G401.6 (cell line): ENCODE measurements around the gene PATJ.
"Not testable (repeated sequence)": the region's sequence is repeated elsewhere in the genome, so short reads cannot be mapped to it uniquely, and the experiment has no call there.

ENCODE experiments used
- FAIRE-seq: peaks from 2 replicates; lab custom pipeline; 2012; peaks lifted over from hg19 to GRCh38; lab: Jason Lieb, UNC

Gene PATJ

GRCh38 chr1:61743716-61744580, 1.7 kb downstream of the PATJ start:
- no peak for FAIRE-seq

GRCh38 chr1:61746813-61747212, 4.5 kb downstream of the PATJ start:
- peak; percentile 79 for FAIRE-seq

GRCh38 chr1:61748566-61748965, 6.3 kb downstream of the PATJ start:
- no peak for FAIRE-seq

GRCh38 chr1:61749574-61749973, 7.3 kb downstream of the PATJ start:
- no peak for FAIRE-seq

GRCh38 chr1:61752921-61753389, 10.7 kb downstream of the PATJ start:
- no peak for FAIRE-seq

DNA sequence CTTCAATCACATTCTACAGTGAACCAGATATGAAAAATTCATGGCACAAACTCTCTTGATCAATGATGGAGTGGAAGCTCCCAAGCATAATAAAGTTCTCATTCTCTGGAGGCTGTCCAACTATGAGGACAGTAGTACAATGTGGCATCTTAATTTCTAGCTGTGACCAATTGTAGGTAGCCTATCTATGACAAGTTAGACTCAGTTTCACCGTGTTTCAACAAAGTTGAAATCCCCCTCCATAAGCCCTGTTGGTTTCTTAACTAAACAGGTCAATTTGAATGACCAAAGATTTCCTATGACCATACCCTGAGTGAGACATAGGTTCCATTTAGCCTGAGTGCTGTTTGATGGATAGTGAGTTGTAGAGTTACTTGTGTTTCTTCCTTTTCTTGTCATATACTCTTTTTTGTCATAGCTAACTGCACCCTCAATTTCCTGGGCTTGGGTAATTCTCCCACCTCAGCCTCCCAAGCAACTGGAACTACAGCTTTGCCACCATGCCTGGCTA, 11.8 kb downstream of the PATJ start:
- FAIRE-seq, result peak; percentile 3

GRCh38 chr1:61754545-61754944, 12.3 kb downstream of the PATJ start:
- no peak for FAIRE-seq

GRCh38 chr1:61756773-61757172, 14.5 kb downstream of the PATJ start:
- FAIRE-seq, result no peak

DNA sequence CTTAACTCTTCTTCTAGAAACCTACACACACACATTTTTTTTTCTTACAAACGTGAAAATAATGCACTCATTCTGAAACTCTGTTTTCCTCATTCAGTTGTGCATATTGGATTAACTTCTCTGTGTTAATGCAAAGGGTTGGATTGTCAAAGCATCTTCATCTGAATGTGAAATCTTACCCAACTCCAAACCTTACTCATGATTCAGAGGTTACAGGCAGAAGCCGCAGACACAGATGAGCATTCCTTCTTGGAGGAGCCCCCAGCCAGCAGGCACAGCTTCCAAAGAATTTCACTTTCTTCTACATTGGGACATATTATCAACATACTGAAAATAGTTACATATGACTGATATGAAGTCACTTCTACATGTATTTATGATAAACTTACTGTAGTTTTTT, 15.7 kb downstream of the PATJ start:
- no peak for FAIRE-seq

GRCh38 chr1:61770131-61770530, 27.9 kb downstream of the PATJ start:
- FAIRE-seq, result no peak

- FAIRE-seq, result no peak
Measured at GRCh38 chr1:61776091-61776490, 33.8 kb downstream of the PATJ start.

GRCh38 chr1:61779231-61779630, 37.0 kb downstream of the PATJ start:
- no peak for FAIRE-seq

- FAIRE-seq, result no peak
Measured at GRCh38 chr1:61781151-61781550, 38.9 kb downstream of the PATJ start.

GRCh38 chr1:61782771-61783170, 40.5 kb downstream of the PATJ start:
- no peak for FAIRE-seq

DNA sequence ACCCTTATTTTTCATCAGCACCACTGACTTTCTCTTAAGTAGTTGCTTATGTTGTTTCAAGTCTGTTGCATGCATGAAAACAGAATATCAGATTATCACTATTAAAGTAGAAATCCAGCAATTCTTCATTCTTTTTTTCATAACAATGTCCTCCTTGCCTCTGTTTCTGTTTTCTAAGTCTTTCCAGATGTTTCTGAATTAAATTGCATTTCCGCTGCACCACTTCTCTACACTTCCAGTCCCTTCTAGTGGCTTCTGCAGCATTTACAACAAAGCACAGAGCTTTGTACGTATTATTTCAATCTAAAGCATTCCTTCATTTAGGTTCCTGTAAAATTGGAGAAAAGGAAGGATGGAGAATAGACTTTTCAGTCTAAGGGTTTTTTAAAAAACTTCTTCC, 42.4 kb downstream of the PATJ start:
- no peak for FAIRE-seq

DNA sequence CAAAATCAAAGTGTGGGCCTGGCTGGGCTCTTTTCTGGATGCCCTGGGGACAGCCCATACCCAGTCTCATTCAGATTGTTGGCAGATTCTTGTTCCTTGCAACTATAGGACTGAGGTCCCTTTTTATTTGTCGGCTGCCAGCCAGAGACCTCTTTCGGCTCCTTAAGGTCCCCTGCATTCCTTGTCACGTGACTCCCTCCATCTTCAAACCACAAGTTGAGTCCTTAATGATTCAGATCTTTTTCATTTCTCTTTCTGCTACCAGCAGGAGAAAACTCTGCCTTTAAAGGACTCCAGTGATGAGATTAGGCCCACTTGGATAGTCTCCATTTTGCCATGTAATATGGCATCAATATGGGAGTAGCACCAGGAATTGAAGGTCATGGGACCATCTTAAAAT, 48.6 kb downstream of the PATJ start:
- no peak for FAIRE-seq

GRCh38 chr1:61797045-61797755, 54.9 kb downstream of the PATJ start:
- FAIRE-seq, result no peak

DNA sequence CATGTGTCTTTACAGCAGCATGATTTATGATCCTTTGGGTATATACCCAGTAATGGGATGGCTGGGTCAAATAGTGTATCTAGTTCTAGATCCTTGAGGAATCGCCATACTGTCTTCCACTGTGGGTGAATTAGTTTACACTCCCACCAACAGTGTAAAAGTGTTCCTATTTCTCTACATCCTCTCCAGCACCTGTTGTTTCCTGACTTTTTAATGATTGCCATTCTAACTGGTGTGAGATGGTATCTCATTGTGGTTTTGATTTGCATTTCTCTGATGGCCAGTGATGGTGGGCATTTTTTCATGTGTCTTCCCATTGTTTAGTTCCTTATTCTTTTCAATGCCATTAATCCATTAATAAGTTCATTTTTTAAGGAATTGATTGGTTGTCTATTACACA, 58.8 kb downstream of the PATJ start:
- not testable (repeated sequence) for FAIRE-seq

GRCh38 chr1:61807606-61808140, 65.4 kb downstream of the PATJ start:
- FAIRE-seq, result no peak

GRCh38 chr1:61808321-61808720, 66.0 kb downstream of the PATJ start:
- FAIRE-seq, result no peak

DNA sequence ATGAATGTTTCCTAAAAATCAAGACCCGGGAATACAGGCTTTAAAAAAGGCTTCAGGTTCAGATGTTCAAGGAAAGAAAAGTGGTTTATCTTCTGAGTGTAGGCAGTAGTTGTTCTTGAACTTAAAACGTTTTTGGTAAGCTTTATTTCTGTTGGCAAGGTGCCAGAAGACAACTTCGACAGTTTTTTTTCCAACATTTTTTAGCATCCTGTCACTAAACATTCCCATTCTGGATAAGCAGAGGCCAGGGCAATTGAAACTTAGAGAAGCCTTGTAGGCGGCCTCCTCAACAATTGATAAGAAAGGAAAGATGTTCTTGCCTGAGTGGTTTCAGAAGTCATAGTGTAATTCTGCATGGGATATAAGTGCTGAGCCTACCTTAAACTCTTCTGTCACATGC, 66.7 kb downstream of the PATJ start:
- FAIRE-seq, result no peak

DNA sequence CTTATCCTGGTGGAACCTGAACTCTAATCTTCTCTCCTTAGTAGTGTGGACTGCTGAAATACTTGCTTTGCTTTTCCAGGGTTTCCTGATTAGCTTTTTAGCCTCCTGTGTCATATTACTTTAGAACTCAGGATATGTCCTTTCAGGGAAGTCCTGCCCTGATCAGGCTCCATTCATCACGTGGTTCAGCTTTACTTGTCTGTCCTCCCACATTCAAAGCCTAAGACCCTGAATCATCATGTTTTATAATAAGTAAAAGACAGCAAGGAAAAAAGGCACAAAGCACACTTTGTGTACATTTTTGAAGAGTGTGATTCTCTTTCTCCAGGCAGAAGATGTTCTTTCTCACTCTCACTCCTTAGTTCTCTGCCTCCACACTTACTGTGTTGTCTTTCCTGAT, 70.6 kb downstream of the PATJ start:
- FAIRE-seq, result no peak

GRCh38 chr1:61816191-61816590, 73.9 kb downstream of the PATJ start:
- FAIRE-seq, result no peak
